Activated CD4-positive, alpha-beta T cell treated with anti-CD3 and anti-CD28 coated beads for 48 hours (primary cell): Measurements from ENCODE around the gene SLMAP.

Source experiments
- DNase-seq: peaks from one replicate; pipeline ENCODE4 v3.0.0-alpha.2; 2020

Gene SLMAP

GRCh38 chr3:57755368-57755675 is 787 bp upstream of the SLMAP start:
- DNase-seq = no peak

GRCh38 chr3:57756528-57757401 is 656 bp downstream of the SLMAP start:
- DNase-seq = peak; percentile 59

- DNase-seq = no peak
Observed at GRCh38 chr3:57757642-57758297, 1.7 kb downstream of the SLMAP start.

- no peak for DNase-seq
Observed at GRCh38 chr3:57758686-57759085, 2.6 kb downstream of the SLMAP start.

- no peak for DNase-seq
Observed at GRCh38 chr3:57764794-57765193, 8.7 kb downstream of the SLMAP start.

GRCh38 chr3:57768595-57768994 is 12.5 kb downstream of the SLMAP start:
- DNase-seq = no peak

- no peak for DNase-seq
Observed at GRCh38 chr3:57770009-57770827, 14.1 kb downstream of the SLMAP start.

- DNase-seq = no peak
Observed at GRCh38 chr3:57772251-57772650, 16.1 kb downstream of the SLMAP start.

GRCh38 chr3:57777774-57778173 is 21.7 kb downstream of the SLMAP start:
- no peak for DNase-seq

- DNase-seq = no peak
Observed at GRCh38 chr3:57778494-57778893, 22.4 kb downstream of the SLMAP start.

- DNase-seq = no peak
Observed at GRCh38 chr3:57779666-57780065, 23.6 kb downstream of the SLMAP start.

- DNase-seq = no peak
Observed at GRCh38 chr3:57783186-57784088, 27.3 kb downstream of the SLMAP start.

- no peak for DNase-seq
Observed at GRCh38 chr3:57784089-57784735, 28.1 kb downstream of the SLMAP start.

GRCh38 chr3:57785446-57785845 is 29.3 kb downstream of the SLMAP start:
- no peak for DNase-seq

- no peak for DNase-seq
Observed at GRCh38 chr3:57787867-57788623, 31.9 kb downstream of the SLMAP start.

GRCh38 chr3:57788624-57789018 is 32.5 kb downstream of the SLMAP start:
- no peak for DNase-seq

- DNase-seq = no peak
Observed at GRCh38 chr3:57791245-57791644, 35.1 kb downstream of the SLMAP start.

- no peak for DNase-seq
Observed at GRCh38 chr3:57792198-57792597, 36.1 kb downstream of the SLMAP start.

GRCh38 chr3:57793737-57794187 is 37.7 kb downstream of the SLMAP start:
- DNase-seq = no peak

GRCh38 chr3:57794501-57794900 is 38.4 kb downstream of the SLMAP start:
- no peak for DNase-seq

- DNase-seq = no peak
Observed at GRCh38 chr3:57794951-57795350, 38.8 kb downstream of the SLMAP start.
